H1 (cell line): ENCODE results near the gene SLAMF1. TPM values are rescaled to one million over a fixed set of nuclear protein-coding genes. Genes with fewer than 3 reads are reported as not detected.
A peak's percentile ranks its signal among the peaks of the same experiment; 100 is the strongest.

Experiments used
- CHD7 ChIP-seq: fragments of 300-600 bp; sonication (generic); IDR thresholded peaks from 2 replicates; pipeline ENCODE4 v1.7.1; 2012; ENCODE audit warnings: low read length, moderate library complexity, mild to moderate bottlenecking, inconsistent platforms; ENCODE audit not compliant: insufficient replicate concordance
- RAD21 ChIP-seq, 2 experiments: IDR thresholded peaks in 1 of 2; conservative IDR thresholded peaks in 1 of 2; 2 replicates each; pipeline ENCODE4 v1.6.1; 2011; ENCODE audit warnings: low read depth in 2 of 2, low read length in 2 of 2, improper control_type of control experiment in 1 of 2, inconsistent platforms in 1 of 2, mild to moderate bottlenecking in 1 of 2, moderate library complexity in 1 of 2
- polyA plus RNA-seq, 7 experiments: library from polyadenylated mRNA; depleted of rRNA in 3 of 7; stranded (reverse) in 5 of 7; unstranded in 2 of 7; fragments of >200 nt in 5 of 7; fragments of 200-250 nt in 2 of 7; gene quantifications; 1 replicate in 5 of 7; 2 replicates in 1 of 7; 4 replicates in 1 of 7; pipeline versions ENCODE4 v1.2.1 to v1.2.3, GENCODE V29; 2011 to 2013; ENCODE audit warnings: missing spikeins in 2 of 7, mixed read lengths in 2 of 7
- total RNA-seq: library from RNA; stranded (reverse); fragmentation: NEBNext Ultra II Directional; extraction: Animal tissue kit (Norgen Biotek cat#: 25700); gene quantifications from 2 replicates; pipeline ENCODE4 v1.2.1, GENCODE V29; 2021

The SLAMF1 gene
- total and polyA plus RNA-seq, 2 of the 8 experiments (the other 6 are each of a cell fraction or from before 2014, with no cell fraction given): not detected

DNA sequence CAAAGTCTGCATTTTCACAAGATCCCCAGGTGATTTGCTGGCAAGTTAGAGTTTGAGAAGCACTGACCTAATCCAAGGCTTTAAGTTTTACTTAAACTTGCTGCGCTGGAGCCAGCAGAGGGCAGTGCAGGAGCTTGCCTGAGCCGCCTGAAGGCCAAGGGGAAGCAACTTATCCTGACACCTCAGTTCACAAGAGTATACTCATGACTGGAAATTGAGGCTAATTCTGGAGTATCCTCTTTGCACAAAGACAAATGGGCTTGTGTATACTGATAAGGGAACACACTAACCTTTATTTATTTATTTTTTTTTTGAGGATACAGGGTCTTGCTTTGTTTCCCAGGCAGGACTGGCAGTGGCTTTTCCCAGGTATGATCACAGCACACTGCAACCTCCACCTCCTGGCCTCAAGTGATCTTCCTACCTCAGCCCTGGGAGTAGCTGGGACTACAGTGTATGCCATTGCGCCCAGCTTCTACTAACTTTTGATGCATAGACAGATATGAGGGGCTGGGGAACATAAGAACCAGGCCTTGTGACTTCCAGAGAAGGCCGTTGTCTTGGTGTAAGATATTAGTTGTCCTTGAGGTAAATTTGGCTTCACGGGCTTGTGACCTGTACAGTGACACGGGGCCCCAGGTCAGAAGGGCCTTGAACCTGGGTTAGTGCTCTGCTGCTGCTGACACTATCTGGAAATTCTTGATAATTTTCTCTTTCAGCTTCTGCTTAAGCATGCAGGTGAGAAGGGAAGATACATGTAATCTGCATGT is 29.0 kb upstream of the SLAMF1 start (continued):
- TF ChIP-seq CHD7 (peak; percentile 37), RAD21 (IDR thresholded peaks at IDR 0.05 in 1 of 2, conservative IDR thresholded peaks at IDR 0.05 in 1 of 2; ENCODE audit: low read depth in 2 of 2, low read length in 2 of 2) (peak; percentile 68 to 81)
